Astrocyte of the cerebellum (primary cell): ENCODE data around the gene SIX4.

Experiments
- DNase-seq: peaks from one replicate; pipeline ENCODE4 v3.0.0-alpha.2; 2011; ENCODE audit warnings: low read depth
- H3K4me3 ChIP-seq: 2 replicates; pipeline ENCODE4 v1.5.1; 2011; ENCODE audit warnings: mild to moderate bottlenecking, low read depth, low read length, moderate library complexity
- CTCF ChIP-seq: IDR thresholded peaks from 2 replicates; pipeline ENCODE4 v1.5.1; 2012; ENCODE audit warnings: low read length, low read depth, moderate library complexity, mild to moderate bottlenecking; ENCODE audit errors: missing control alignments
- in situ Hi-C: cut with HindIII; loops from 2 replicates; pipeline ENCODE4 v1.10.0; 2017; ENCODE audit warnings: low sequenced_read_pairs

Gene SIX4

GRCh38 chr14:60722357-60723115 lies 1.6 kb downstream of the SIX4 start:
- in situ Hi-C loops: no loop called here
- DNase-seq: no peak
- no peak for TF ChIP-seq CTCF
- peak overlapping the region; percentile 89 for H3K4me3 ChIP-seq

- DNase-seq: no peak
- no peak for TF ChIP-seq CTCF
- in situ Hi-C loops: no loop called here
- H3K4me3 ChIP-seq: peak overlapping the region; percentile 89
Measured at GRCh38 chr14:60722107-60722356, 2.1 kb downstream of the SIX4 start.

GRCh38 chr14:60721326-60722106 lies 2.6 kb downstream of the SIX4 start:
- DNase-seq: no peak
- in situ Hi-C loops: no loop called here
- TF ChIP-seq CTCF: peak; percentile 49
- H3K4me3 ChIP-seq: peak overlapping the region; percentile 89

GRCh38 chr14:60720962-60721325 lies 3.2 kb downstream of the SIX4 start:
- no peak for TF ChIP-seq CTCF
- in situ Hi-C loops: no loop called here
- no peak for DNase-seq
- H3K4me3 ChIP-seq: peak overlapping the region; percentile 89

- no peak for DNase-seq
- in situ Hi-C loops: no loop called here
- peak overlapping the region; percentile 89 for H3K4me3 ChIP-seq
- TF ChIP-seq CTCF: no peak
Measured at GRCh38 chr14:60720391-60720790, 3.8 kb downstream of the SIX4 start.

- no peak for DNase-seq
- in situ Hi-C loops: no loop called here
- no peak for TF ChIP-seq CTCF
- no peak overlapping the region for H3K4me3 ChIP-seq
Measured at GRCh38 chr14:60713513-60713912, 10.6 kb downstream of the SIX4 start.
